Muscle layer of colon (tissue), 2 donors: ENCODE measurements around the gene NRP1.

Experiments
- H3K27ac ChIP-seq: one replicate; pipeline ENCODE4 v1.7.0; 2013; ENCODE audit warnings: low read depth, mild to moderate bottlenecking, low read length, moderate library complexity
- H3K27me3 ChIP-seq, 2 donors: one replicate each; pipeline ENCODE4 v1.7.0; 2013; ENCODE audit warnings: low read length in 2 of 2, mild to moderate bottlenecking in 2 of 2; ENCODE audit not compliant: insufficient read depth in 2 of 2, control insufficient read depth in 1 of 2
- H3K36me3 ChIP-seq: one replicate; pipeline ENCODE4 v1.7.0; 2013; ENCODE audit warnings: mild to moderate bottlenecking, low read length; ENCODE audit not compliant: insufficient read depth
- H3K4me1 ChIP-seq: one replicate; pipeline ENCODE4 v1.7.0; 2013; ENCODE audit warnings: mild to moderate bottlenecking, low read length; ENCODE audit not compliant: insufficient read depth
- H3K4me3 ChIP-seq, 2 donors: one replicate each; pipeline ENCODE4 v1.7.0; 2013; ENCODE audit warnings: low read length in 2 of 2, low read depth in 1 of 2, mild to moderate bottlenecking in 1 of 2, moderate library complexity in 1 of 2
- H3K9ac ChIP-seq: one replicate; pipeline ENCODE4 v1.7.0; 2013; ENCODE audit warnings: low read length
- H3K9me3 ChIP-seq: one replicate; pipeline ENCODE4 v1.7.0; 2013; ENCODE audit warnings: mild to moderate bottlenecking, low read length
- donor health status: abdominal sarcoma.
- donor health status: Adenocarcinoma of cecum.

NRP1 gene

DNA sequence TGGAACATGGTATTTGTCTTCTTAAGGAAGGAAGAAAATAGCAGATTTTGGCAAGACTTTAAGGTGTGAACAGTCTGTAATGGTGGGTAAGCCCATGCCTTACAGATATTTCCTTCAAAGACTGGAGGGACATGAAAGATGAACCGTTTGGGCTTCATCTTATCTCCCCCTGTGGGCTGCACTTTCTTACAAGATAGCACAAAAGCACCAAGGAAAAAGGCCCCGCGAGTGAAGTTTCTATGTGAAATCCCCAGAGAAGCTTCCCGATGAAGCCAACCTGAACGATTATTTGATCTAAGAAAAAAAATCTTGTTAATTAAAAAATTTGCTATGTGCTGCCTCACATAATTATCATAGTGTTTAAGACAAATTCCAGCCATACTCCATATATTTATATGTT, 91.5 kb downstream of the NRP1 start:
- Histone ChIP-seq H3K27me3 (no peaks in the 10 kb centered on the region), H3K9ac (no peak overlapping the region), H3K27ac (no peak overlapping the region), H3K36me3 (no peaks in the 10 kb centered on the region), H3K9me3 (no peaks in the 10 kb centered on the region), H3K4me1 (peaks cover 5% of the 10 kb centered on the region), H3K4me3 (no peak overlapping the region)

DNA sequence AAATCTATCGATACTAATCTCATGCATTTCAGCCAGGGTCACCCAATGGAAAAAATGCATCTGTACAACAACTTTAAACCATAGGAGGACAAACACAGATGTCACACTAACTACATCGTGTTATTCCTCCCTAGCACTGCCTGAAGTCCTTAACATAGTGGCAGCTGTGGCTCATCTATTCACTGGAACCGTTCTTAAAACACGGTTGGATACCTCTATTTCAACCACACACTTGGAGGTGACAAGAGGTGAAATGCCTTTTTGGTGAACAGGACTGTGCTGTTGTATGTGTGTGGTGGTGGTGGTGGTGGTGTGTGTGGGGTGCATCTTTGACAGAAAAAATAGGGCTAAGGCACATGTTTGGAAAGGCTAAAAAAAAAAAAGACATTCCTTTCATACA, 93.1 kb downstream of the NRP1 start:
- H3K36me3 ChIP-seq, result no peaks in the 10 kb centered on the region
- H3K4me3 ChIP-seq, result no peak overlapping the region
- no peak overlapping the region for H3K9ac ChIP-seq
- H3K27me3 ChIP-seq, result no peaks in the 10 kb centered on the region
- H3K9me3 ChIP-seq, result no peaks in the 10 kb centered on the region
- peaks cover 5% of the 10 kb centered on the region for H3K4me1 ChIP-seq
- H3K27ac ChIP-seq, result no peak overlapping the region

DNA sequence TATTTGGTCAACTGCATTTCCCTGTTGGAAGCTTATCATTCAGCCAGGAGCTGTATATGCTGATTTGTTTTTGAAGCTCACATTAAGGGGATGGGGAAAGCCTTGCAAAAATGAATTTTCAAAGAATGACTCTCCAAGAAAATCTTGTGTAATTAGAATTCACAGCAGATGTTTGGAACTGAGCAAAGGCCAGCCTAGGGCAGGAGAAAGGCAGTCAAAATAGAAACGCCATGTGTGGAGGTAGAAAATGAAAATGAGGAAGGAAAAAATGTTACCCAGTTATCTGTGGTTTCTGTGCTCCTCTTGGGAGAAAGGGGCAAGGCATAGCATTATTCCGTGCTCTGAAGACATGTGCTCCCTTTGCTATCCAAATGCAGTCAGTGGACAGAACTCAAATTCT, 93.5 kb downstream of the NRP1 start:
- H3K27ac ChIP-seq, result no peak overlapping the region

DNA sequence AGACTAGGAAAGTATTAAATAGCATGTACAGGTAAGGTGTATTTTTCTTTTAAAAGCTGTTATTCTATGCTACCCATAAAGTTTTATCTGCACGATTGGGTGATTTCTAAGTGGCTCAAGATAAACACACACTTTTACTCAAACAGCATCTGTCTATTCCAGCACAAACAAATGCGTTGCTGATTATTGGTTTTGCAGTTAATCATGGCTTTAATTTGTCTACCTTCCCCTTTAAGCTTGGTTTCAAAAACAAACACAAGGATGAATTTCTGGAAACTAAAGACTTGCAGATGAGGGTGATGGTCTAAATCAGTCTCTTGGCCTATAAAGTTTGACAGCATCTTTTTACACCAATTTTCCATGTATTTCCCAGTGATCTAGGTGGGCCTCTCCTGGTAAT, 94.2 kb downstream of the NRP1 start:
- no peaks in the 10 kb centered on the region for H3K27me3 ChIP-seq
- H3K36me3 ChIP-seq, result no peaks in the 10 kb centered on the region
- H3K9ac ChIP-seq, result no peak overlapping the region
- no peak overlapping the region for H3K27ac ChIP-seq
- H3K9me3 ChIP-seq, result no peaks in the 10 kb centered on the region
- peaks cover 8% of the 10 kb centered on the region for H3K4me1 ChIP-seq
- H3K4me3 ChIP-seq, result no peak overlapping the region

More for the DNA sequence above, 93.5 kb downstream of the NRP1 start:
- H3K27me3 ChIP-seq, result no peaks in the 10 kb centered on the region
- no peak overlapping the region for H3K9ac ChIP-seq
- H3K4me3 ChIP-seq, result no peak overlapping the region
- H3K9me3 ChIP-seq, result no peaks in the 10 kb centered on the region
- H3K4me1 ChIP-seq, result peaks cover 5% of the 10 kb centered on the region
- no peaks in the 10 kb centered on the region for H3K36me3 ChIP-seq

DNA sequence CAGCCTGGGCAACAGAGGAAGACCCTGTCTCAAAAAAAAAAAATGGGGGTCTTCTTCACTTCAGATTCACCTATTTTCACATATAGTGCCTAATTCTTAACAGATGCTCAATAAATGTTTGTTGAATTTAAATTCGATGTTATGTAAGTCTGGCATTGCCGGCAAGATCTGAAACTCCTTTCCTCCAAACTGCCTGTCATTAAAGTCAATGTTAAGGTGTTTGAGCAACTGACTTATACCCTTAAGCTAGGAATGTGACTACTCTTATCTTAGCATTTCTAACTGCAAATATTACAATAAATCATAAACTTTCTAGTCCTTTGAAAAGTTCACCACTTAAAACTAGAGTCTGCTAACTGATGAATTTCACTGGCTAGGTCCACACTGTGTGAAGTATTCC, 95.2 kb downstream of the NRP1 start:
- no peak overlapping the region for H3K27ac ChIP-seq
- no peaks in the 10 kb centered on the region for H3K36me3 ChIP-seq
- H3K4me3 ChIP-seq, result no peak overlapping the region
- no peaks in the 10 kb centered on the region for H3K27me3 ChIP-seq
- H3K9ac ChIP-seq, result no peak overlapping the region
- H3K9me3 ChIP-seq, result no peaks in the 10 kb centered on the region
- H3K4me1 ChIP-seq, result peaks cover 17% of the 10 kb centered on the region

DNA sequence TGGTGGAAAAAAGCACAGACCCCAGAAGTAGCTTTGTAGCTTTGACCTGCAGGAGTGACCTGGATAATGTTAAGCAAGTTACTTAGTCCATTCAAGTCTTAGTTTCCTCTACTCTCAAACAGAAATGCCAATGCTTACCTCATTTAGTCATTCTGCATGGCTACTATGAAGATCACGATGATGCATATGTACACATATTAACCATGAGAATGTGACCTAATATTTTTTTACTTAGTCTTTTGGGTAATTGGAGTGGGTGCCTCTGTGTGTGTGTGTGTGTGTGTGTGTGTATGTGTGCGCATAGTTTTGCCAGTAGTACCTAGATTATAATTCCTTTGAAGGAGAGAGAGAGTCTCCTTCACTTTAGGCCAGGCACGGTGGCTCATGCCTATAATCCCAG, 95.8 kb downstream of the NRP1 start:
- H3K36me3 ChIP-seq, result no peaks in the 10 kb centered on the region
- no peak overlapping the region for H3K4me3 ChIP-seq

DNA sequence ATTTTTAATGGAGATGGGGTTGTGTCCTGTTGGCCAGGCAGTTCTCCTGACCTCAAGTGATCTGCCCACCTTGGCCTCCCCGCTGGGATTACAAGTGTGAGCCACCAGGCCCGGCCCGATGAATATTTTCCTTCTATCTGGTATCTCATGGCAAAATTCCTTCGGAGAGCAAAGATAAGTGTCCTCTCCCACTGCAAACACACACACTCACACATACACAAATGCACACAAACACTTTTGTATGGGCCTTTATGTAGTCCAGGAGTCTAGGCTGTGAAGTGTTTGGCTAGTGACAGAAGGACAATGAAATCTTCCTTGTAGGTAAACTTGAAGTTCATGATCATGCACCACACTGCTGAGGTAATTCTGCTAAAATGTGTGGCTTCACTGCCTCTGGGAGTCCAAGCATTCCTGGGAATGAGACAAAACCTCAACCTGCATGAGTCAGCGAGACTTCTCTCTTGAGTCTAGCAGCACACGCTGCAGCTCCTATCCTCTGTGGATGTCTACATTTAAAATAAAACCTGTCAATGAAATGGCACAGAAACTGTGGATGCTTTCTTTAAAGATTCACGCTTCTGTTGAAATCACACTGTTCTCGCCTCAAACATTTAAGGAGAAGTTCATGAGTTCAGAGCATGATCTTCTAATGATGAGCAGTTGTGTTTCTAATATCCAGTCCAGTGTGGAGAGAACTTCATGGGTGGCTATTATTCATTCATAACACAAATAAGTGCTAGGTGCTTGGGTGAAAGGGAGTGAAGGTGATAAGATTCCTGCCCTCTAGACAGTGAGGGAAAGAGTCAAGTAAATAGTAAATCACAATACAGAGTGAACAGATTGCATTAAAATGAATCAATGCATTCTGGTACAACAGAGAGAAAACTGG, 96.5 kb downstream of the NRP1 start:
- Histone ChIP-seq H3K4me3 (no peak overlapping the region), H3K36me3 (no peaks in the 10 kb centered on the region), H3K27me3 (no peaks in the 10 kb centered on the region), H3K27ac (no peak overlapping the region), H3K9me3 (no peaks in the 10 kb centered on the region), H3K9ac (no peak overlapping the region), H3K4me1 (peaks cover 17% of the 10 kb centered on the region)

More for the DNA sequence above, 95.8 kb downstream of the NRP1 start:
- Histone ChIP-seq H3K9ac (no peak overlapping the region), H3K4me1 (peaks cover 17% of the 10 kb centered on the region), H3K27ac (no peak overlapping the region), H3K9me3 (no peaks in the 10 kb centered on the region), H3K27me3 (no peaks in the 10 kb centered on the region)

DNA sequence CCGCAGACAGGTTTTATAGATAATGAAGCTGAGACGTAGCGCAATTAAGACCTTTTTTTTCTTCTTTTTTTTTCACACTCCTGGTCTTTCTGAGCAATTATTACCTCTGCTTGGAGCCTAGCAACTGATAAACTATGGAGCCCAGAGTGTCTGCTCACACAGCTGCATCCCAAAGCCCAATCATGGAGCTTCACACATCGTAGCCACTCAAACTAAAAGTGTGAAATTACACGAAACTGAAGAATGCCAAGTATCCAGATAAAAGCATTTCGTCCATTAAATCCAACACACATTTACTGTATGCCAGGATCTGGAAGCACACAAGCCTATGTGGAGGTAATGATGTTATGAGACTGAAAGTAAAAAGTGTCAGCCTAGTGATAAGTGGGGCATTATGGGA, 97.6 kb downstream of the NRP1 start:
- no peaks in the 10 kb centered on the region for H3K27me3 ChIP-seq
- no peaks in the 10 kb centered on the region for H3K36me3 ChIP-seq
- no peak overlapping the region for H3K9ac ChIP-seq
- no peak overlapping the region for H3K4me3 ChIP-seq
- no peak overlapping the region for H3K27ac ChIP-seq
- H3K4me1 ChIP-seq, result peaks cover 17% of the 10 kb centered on the region
- H3K9me3 ChIP-seq, result no peaks in the 10 kb centered on the region

DNA sequence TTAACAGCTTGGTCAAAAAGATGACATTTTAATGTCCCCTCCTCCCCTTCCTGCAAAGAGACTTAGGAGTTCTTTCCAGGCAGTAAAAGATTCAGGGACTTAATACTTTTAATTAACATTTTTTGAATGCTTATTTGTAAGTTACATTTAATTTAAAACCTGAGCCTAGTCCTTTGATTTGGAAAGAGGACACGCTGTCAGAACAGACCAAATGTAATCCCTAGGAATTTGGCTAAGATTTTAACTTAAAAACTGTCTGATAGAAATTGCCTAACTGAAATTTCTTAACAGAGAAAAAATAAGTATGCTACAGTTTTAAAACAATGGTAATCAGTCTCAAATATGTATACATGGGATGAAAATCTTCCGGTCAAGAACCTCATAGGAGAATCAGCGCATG, 98.5 kb downstream of the NRP1 start:
- Histone ChIP-seq H3K4me3 (no peak overlapping the region), H3K27me3 (no peaks in the 10 kb centered on the region), H3K27ac (no peak overlapping the region), H3K36me3 (no peaks in the 10 kb centered on the region), H3K9ac (no peak overlapping the region), H3K4me1 (peaks cover 12% of the 10 kb centered on the region), H3K9me3 (no peaks in the 10 kb centered on the region)

DNA sequence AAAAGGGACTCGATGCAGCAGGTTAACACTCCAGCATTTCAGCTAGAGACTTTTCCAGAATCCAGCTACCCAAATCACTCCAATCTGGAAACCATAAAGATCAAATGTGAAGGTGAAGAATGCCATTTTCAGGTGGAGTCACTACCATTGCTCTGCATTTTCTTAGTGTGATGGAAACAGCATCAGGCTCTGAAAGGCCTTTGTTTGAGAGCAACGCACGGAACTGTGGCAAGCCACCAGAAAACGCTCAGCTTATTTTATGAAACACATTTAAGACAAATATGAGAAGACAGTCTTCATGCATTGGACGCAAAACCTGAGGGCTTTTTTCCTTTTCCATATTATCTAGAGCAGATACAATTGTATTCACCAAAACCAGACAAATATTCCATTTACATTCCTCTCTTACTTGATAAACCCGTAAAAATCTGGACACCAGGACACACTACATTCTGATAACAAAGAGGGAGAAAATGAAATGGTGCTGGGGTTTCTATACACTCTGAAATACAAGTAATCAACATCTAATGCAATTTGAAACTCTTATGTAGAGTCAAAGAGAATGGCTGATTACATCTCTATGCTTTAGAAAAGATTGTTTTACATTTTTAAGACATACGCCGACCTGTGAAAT, 99.1 kb downstream of the NRP1 start:
- Histone ChIP-seq H3K9me3 (no peaks in the 10 kb centered on the region), H3K4me3 (no peak overlapping the region)

DNA sequence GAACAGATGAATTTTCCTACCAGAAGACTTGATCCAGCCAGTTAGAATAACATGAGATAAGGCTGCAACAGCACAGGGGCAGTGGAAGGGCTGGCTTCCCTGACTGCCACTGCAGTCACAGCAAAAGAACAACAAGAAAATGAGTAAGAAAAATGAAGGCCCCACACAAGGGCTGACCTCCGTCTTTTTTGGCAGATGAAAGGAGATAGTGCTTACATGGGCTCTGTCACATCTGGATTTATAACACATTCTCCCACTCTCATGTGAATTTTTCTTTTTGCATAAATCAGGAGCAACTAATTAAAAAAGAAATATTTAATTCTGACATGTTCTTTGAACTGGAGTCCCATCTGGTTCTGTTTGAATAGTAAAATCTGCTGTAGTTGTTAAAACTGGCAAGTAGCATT, 99.6 kb downstream of the NRP1 start:
- no peaks in the 10 kb centered on the region for H3K36me3 ChIP-seq
- H3K27ac ChIP-seq, result no peak overlapping the region
- no peaks in the 10 kb centered on the region for H3K27me3 ChIP-seq
- no peak overlapping the region for H3K9ac ChIP-seq
- no peak overlapping the region for H3K4me3 ChIP-seq
- no peaks in the 10 kb centered on the region for H3K9me3 ChIP-seq
- H3K4me1 ChIP-seq, result peaks cover 12% of the 10 kb centered on the region

More for the DNA sequence above, 99.1 kb downstream of the NRP1 start:
- no peak overlapping the region for H3K27ac ChIP-seq
- peaks cover 12% of the 10 kb centered on the region for H3K4me1 ChIP-seq
- H3K36me3 ChIP-seq, result no peaks in the 10 kb centered on the region
- H3K9ac ChIP-seq, result no peak overlapping the region
- H3K27me3 ChIP-seq, result no peaks in the 10 kb centered on the region
